GM12878 (cell line): ENCODE measurements around the gene TTC19. TPM values are rescaled to one million over a fixed set of nuclear protein-coding genes. Genes with fewer than 3 reads are reported as not detected.

Experiments used
- BCL3 ChIP-seq: IDR thresholded peaks from 2 replicates; pipeline ENCODE4 v1.6.1; 2011; ENCODE audit warnings: borderline replicate concordance, low read depth, mild to moderate bottlenecking, moderate library complexity, low read length; ENCODE audit not compliant: insufficient read depth, poor library complexity, severe bottlenecking
- CHD1 ChIP-seq: IDR thresholded peaks from 2 replicates; pipeline ENCODE4 v1.6.1; 2012; ENCODE audit warnings: low read depth, low read length, improper control_type of control experiment
- CREM ChIP-seq: IDR thresholded peaks from 2 replicates; pipeline ENCODE4 v1.6.1; 2014; ENCODE audit warnings: antibody characterized with exemption, low read depth
- KDM1A ChIP-seq: fragments of 200-600 bp; sonication (generic); IDR thresholded peaks from 2 replicates; pipeline ENCODE4 v1.6.1; 2016; ENCODE audit warnings: borderline replicate concordance
- MEF2B ChIP-seq: fragments of 450-650 bp; IDR thresholded peaks from 2 replicates; pipeline ENCODE4 v1.6.1; 2018; ENCODE audit warnings: mild to moderate bottlenecking, moderate library complexity; ENCODE audit not compliant: partially characterized antibody, poor library complexity, severe bottlenecking
- MYC ChIP-seq: IDR thresholded peaks from 2 replicates; pipeline ENCODE4 v1.6.1; 2011; ENCODE audit warnings: mild to moderate bottlenecking, low read length, moderate library complexity, inconsistent platforms; ENCODE audit not compliant: insufficient read depth, insufficient replicate concordance, insufficient read length, severe bottlenecking
- NR2C2 ChIP-seq: IDR thresholded peaks from 2 replicates; pipeline ENCODE4 v1.6.1; 2011; ENCODE audit warnings: borderline replicate concordance, low read depth; ENCODE audit not compliant: control insufficient read depth, insufficient read length
- POLR2A ChIP-seq: IDR thresholded peaks from 2 replicates; pipeline ENCODE4 v1.6.1; 2011; ENCODE audit warnings: low read depth, mild to moderate bottlenecking, low read length
- RUNX3 ChIP-seq: IDR thresholded peaks from 2 replicates; pipeline ENCODE4 v1.6.1; 2012; ENCODE audit warnings: low read length, inconsistent platforms
- SIN3A ChIP-seq: IDR thresholded peaks from 2 replicates; pipeline ENCODE4 v1.6.1; 2012; ENCODE audit warnings: low read depth, low read length, improper control_type of control experiment
- SUPT20H ChIP-seq: IDR thresholded peaks from 2 replicates; pipeline ENCODE4 v1.6.1; 2011; ENCODE audit warnings: low read depth, mild to moderate bottlenecking, low read length, moderate library complexity, borderline replicate concordance; ENCODE audit not compliant: control insufficient read depth
- TBL1XR1 ChIP-seq: IDR thresholded peaks from 2 replicates; pipeline ENCODE4 v1.6.1; 2012; ENCODE audit warnings: low read depth, low read length, improper control_type of control experiment
- TCF3 ChIP-seq: IDR thresholded peaks from 2 replicates; pipeline ENCODE4 v1.6.1; 2012; ENCODE audit warnings: low read depth, mild to moderate bottlenecking, low read length, borderline replicate concordance; ENCODE audit not compliant: insufficient read depth
- ZNF592 ChIP-seq: fragments of 450-650 bp; IDR thresholded peaks from 2 replicates; pipeline ENCODE4 v1.6.1; 2017; ENCODE audit warnings: mild to moderate bottlenecking, moderate library complexity
- polyA plus RNA-seq, 11 experiments: library from polyadenylated mRNA; depleted of rRNA in 4 of 11; unstranded in 6 of 11; stranded (reverse) in 5 of 11; fragments of >200 nt; fragmentation: Nextera tagmentation in 4 of 11; fragmentation: Illumina TruSeq in 1 of 11; extraction: Ambion mirVana in 4 of 11; extraction: Trizol in 1 of 11; gene quantifications; 1 replicate in 1 of 11; 2 replicates in 10 of 11; pipeline versions ENCODE4 v1.2.1 to v1.2.3, GENCODE V29; 2011 to 2016; ENCODE audit warnings: inconsistent platforms in 2 of 11, missing spikeins in 2 of 11, low read depth in 1 of 11
- total RNA-seq, 4 experiments: library from RNA; depleted of rRNA in 3 of 4; stranded (reverse); fragments of >200 nt in 3 of 4; fragmentation: Illumina TruSeq in 1 of 4; extraction: Trizol in 1 of 4; gene quantifications; 2 replicates each; pipeline versions ENCODE4 v1.2.1 to v1.2.3, GENCODE V29; 2013 to 2021
- TF ChIP-seq, protein P1 (sequence below): fragments of 450-650 bp; formaldehyde crosslinking; IDR thresholded peaks from 2 replicates; pipeline ENCODE4 v1.4.0; 2020; ENCODE audit warnings: mild to moderate bottlenecking, moderate library complexity
- TF ChIP-seq, protein P2 (sequence below): IDR thresholded peaks from 2 replicates; pipeline ENCODE4 v1.6.1; 2012; ENCODE audit warnings: low read length, inconsistent platforms

The TTC19 gene
- total and polyA plus RNA-seq, 10 of the 15 experiments (the other 5 are each of a cell fraction or from before 2014, with no cell fraction given): 5.3 to 29.8 (median 20.1) TPM

GRCh38 chr17:16027708-16028584 lies 28.3 kb downstream of the TTC19 start (continued):
- TF ChIP-seq, protein P1, sequence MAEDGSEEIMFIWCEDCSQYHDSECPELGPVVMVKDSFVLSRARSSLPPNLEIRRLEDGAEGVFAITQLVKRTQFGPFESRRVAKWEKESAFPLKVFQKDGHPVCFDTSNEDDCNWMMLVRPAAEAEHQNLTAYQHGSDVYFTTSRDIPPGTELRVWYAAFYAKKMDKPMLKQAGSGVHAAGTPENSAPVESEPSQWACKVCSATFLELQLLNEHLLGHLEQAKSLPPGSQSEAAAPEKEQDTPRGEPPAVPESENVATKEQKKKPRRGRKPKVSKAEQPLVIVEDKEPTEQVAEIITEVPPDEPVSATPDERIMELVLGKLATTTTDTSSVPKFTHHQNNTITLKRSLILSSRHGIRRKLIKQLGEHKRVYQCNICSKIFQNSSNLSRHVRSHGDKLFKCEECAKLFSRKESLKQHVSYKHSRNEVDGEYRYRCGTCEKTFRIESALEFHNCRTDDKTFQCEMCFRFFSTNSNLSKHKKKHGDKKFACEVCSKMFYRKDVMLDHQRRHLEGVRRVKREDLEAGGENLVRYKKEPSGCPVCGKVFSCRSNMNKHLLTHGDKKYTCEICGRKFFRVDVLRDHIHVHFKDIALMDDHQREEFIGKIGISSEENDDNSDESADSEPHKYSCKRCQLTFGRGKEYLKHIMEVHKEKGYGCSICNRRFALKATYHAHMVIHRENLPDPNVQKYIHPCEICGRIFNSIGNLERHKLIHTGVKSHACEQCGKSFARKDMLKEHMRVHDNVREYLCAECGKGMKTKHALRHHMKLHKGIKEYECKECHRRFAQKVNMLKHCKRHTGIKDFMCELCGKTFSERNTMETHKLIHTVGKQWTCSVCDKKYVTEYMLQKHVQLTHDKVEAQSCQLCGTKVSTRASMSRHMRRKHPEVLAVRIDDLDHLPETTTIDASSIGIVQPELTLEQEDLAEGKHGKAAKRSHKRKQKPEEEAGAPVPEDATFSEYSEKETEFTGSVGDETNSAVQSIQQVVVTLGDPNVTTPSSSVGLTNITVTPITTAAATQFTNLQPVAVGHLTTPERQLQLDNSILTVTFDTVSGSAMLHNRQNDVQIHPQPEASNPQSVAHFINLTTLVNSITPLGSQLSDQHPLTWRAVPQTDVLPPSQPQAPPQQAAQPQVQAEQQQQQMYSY (CRISPR knock-in tag): no peak
- no peak for TF ChIP-seq TBL1XR1
- no peak for TF ChIP-seq SIN3A
- TF ChIP-seq ZNF592: no peak
- no peak for TF ChIP-seq BCL3
- TF ChIP-seq, protein P2, sequence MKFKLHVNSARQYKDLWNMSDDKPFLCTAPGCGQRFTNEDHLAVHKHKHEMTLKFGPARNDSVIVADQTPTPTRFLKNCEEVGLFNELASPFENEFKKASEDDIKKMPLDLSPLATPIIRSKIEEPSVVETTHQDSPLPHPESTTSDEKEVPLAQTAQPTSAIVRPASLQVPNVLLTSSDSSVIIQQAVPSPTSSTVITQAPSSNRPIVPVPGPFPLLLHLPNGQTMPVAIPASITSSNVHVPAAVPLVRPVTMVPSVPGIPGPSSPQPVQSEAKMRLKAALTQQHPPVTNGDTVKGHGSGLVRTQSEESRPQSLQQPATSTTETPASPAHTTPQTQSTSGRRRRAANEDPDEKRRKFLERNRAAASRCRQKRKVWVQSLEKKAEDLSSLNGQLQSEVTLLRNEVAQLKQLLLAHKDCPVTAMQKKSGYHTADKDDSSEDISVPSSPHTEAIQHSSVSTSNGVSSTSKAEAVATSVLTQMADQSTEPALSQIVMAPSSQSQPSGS: peak; percentile 73
- TF ChIP-seq CHD1: no peak
- no peak for TF ChIP-seq RUNX3
- TF ChIP-seq POLR2A: no peak
- no peak for TF ChIP-seq MYC
- TF ChIP-seq SUPT20H: no peak
- TF ChIP-seq NR2C2: no peak
- no peak for TF ChIP-seq MEF2B
- TF ChIP-seq CREM: 0 out of 2 replicates have a peak, but pooled peaks have one; percentile 44
- TF ChIP-seq TCF3: no peak
- no peak for TF ChIP-seq KDM1A
